ENCODE measurements around the gene IL31RA. TPM values are rescaled to one million over a fixed set of nuclear protein-coding genes. Genes with fewer than 3 reads are reported as not detected.

IL31RA gene
- total RNA-seq, 1 donor from 2014 or later, result 5.7 TPM

GRCh38 chr5:55929020-55929799, 78.1 kb downstream of the IL31RA start:
- FAIRE-seq, result no peak
- Histone ChIP-seq H3K27me3 (ENCODE audit: insufficient read depth, low read length) (no peaks in the 10 kb centered on the region), H3K4me2 (ENCODE audit: low read length) (no peak overlapping the region), H3K9me3 (ENCODE audit: insufficient read depth, low read depth, low read length) (no peaks in the 10 kb centered on the region), H3K4me3 (ENCODE audit: insufficient read depth, low read depth, low read length) (no peak overlapping the region), H2AFZ (ENCODE audit: low read depth, low read length) (no peak overlapping the region), H3K36me3 (ENCODE audit: insufficient read depth, low read length) (no peaks in the 10 kb centered on the region), H4K20me1 (ENCODE audit: insufficient read depth, low read length) (no peaks in the 10 kb centered on the region), H3K27ac (ENCODE audit: low read depth, low read length) (no peak overlapping the region), H3K79me2 (ENCODE audit: insufficient read depth, low read length) (no peaks in the 10 kb centered on the region), H3K4me1 (ENCODE audit: insufficient read depth, low read length) (no peaks in the 10 kb centered on the region), H3K9ac (ENCODE audit: low read length) (no peak overlapping the region)
- H3K27ac Mint-ChIP-seq (ENCODE audit: unreplicated experiment), result no peak overlapping the region
- H3K9me3 Mint-ChIP-seq (ENCODE audit: unreplicated experiment), result peaks cover 2% of the 10 kb centered on the region
- peaks cover 19% of the 10 kb centered on the region for H3K27me3 Mint-ChIP-seq (ENCODE audit: low read depth, unreplicated experiment)
- H3K36me3 Mint-ChIP-seq (ENCODE audit: low read depth, unreplicated experiment), result peaks cover 4% of the 10 kb centered on the region
- DNase-seq (ENCODE audit: low read depth), result no peak
- TF ChIP-seq EZH2 (IDR thresholded peaks at IDR 0.05; ENCODE audit: insufficient read depth, low read length) (no peak), CTCF (IDR thresholded peaks at IDR 0.05; ENCODE audit: insufficient read depth, low read depth, low read length) (no peak)
- no peaks in the 10 kb centered on the region for H3K4me1 Mint-ChIP-seq (ENCODE audit: low read depth, unreplicated experiment)
- H3K4me3 Mint-ChIP-seq (ENCODE audit: unreplicated experiment), result no peak overlapping the region

- Histone ChIP-seq H3K27me3 (ENCODE audit: insufficient read depth, low read length) (no peaks in the 10 kb centered on the region), H4K20me1 (ENCODE audit: insufficient read depth, low read length) (no peaks in the 10 kb centered on the region), H3K4me2 (ENCODE audit: low read length) (no peak overlapping the region), H3K9me3 (ENCODE audit: insufficient read depth, low read depth, low read length) (no peaks in the 10 kb centered on the region), H3K4me3 (ENCODE audit: insufficient read depth, low read depth, low read length) (no peak overlapping the region), H3K4me1 (ENCODE audit: insufficient read depth, low read length) (no peaks in the 10 kb centered on the region), H3K36me3 (ENCODE audit: insufficient read depth, low read length) (no peaks in the 10 kb centered on the region), H2AFZ (ENCODE audit: low read depth, low read length) (no peak overlapping the region), H3K27ac (ENCODE audit: low read depth, low read length) (no peak overlapping the region), H3K79me2 (ENCODE audit: insufficient read depth, low read length) (no peaks in the 10 kb centered on the region), H3K9ac (ENCODE audit: low read length) (no peak overlapping the region)
- TF ChIP-seq CTCF (IDR thresholded peaks at IDR 0.05; ENCODE audit: insufficient read depth, low read depth, low read length), result no peak
- DNase-seq (ENCODE audit: low read depth) (no peak), FAIRE-seq (no peak)
- Mint-ChIP-seq H3K4me3 (ENCODE audit: unreplicated experiment) (no peak overlapping the region), H3K4me1 (ENCODE audit: low read depth, unreplicated experiment) (no peaks in the 10 kb centered on the region), H3K36me3 (ENCODE audit: low read depth, unreplicated experiment) (peaks cover 4% of the 10 kb centered on the region), H3K27me3 (ENCODE audit: low read depth, unreplicated experiment) (peaks cover 15% of the 10 kb centered on the region), H3K27ac (ENCODE audit: unreplicated experiment) (no peak overlapping the region), H3K9me3 (ENCODE audit: unreplicated experiment) (peaks cover 2% of the 10 kb centered on the region)
Measured at GRCh38 chr5:55932700-55933099, 81.5 kb downstream of the IL31RA start.
